Measurements from ENCODE around the gene C5orf58.

The C5orf58 gene, protein sequence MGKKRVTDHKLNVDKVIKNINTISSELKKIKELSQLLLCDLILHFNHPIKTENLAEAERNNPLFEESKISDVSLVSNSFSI

DNA sequence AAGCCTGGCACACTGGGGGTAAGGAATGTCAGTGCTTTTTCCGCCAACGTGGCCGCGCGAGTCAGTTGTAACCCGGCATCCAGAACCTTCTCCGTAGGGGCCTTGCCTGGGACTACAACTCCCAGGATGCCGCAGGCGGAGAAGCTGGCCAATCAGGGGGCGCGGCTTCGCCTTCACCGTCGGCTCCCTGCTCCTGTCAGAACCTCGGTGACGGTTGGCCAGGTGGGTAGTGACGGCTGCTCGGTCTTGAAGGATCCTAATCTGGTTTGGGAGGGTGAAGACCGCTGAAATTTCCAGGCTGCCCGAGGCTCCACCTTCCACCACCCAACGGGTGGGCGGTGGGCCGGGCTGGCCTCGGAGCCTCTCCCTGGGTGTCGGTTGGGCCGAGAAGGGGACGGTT is at the start of gene C5orf58:
TSS of gene C5orf58 (plus strand) at position 200 of the 400 bp plus-strand sequence. CDS start 1,992 bp downstream, outside the sequence.
- no peak for DNase-seq

DNA sequence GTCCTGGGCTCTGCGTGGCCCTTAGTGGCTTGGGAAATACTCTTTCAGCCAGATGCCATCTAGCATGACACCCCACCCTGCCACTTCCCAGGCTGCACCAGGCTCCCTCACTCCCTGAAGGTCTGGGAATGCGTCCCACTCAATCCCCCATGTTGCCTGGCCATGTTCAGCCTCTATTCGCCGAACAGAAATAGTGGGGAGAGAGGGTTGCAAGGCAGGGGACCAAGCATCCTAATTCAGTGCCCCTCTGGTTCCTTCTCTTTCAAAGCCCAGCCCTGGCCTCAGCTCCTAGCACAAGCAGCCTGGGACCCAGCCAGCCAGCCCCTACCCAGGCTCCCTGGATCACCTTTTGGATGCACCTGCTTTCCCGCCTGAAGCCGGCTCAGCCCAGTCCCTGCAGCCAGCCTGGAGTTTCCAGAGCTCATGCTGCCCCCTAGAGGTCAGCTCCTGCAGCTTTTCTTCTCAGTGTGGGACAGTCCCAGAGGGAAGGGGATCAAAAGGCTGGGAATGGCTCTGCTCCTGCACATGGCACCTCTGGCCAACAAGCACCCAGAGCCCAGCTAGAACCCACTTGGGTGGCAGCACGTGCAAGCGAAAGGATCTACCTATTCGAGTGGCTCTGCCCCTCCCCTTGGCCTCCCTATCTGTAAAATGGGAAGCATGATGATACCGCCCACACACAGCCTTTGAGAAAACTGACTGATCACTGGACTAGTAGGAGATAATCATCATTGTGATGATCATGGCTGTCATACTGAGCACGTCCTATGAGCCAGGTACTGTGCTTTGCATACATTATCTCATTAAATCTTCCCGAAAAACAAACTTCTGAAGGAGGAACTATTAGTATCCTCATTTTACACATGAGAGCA is 48.7 kb upstream of the C5orf58 start:
- DNase-seq: no peak

DNA sequence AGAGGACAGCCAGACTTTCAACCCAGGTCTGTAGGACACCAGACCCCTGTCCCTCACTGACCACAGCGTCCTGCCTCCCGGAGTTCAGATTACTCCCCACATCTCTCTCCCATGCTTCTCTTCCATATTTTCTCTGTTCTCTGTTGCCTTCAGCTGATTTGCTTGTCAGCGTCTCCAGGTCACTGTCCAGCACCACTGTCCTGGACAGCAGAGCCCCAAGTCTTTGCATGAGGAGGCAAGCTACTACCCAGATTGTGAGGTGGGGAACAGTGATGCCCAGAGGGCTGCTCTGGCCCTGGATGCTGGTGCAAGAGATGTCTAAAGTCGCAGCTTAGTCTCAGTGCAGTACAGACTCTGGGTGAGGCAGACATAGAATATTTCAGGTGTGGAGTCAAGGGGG is 48.0 kb upstream of the C5orf58 start:
- DNase-seq: no peak

DNA sequence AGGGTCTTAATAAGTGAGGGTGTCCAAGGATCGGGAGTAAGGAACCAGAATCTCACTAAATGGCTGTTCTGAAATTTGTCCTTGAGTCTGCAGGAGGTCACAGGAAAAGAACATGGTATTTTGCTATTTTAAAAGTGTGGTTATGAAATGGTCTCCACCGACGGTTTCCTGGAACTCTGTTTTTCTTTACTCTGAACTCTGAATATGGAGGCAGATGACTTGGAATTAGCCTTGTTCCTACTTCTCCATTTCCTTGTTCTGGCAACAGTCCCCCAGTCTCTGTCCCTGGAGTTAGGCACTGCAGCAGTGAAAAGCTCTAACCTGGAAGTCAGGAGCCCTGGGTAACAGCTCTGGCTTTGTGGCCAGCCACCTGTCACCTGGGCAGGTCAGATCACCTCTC is 46.6 kb upstream of the C5orf58 start:
- DNase-seq: no peak

DNA sequence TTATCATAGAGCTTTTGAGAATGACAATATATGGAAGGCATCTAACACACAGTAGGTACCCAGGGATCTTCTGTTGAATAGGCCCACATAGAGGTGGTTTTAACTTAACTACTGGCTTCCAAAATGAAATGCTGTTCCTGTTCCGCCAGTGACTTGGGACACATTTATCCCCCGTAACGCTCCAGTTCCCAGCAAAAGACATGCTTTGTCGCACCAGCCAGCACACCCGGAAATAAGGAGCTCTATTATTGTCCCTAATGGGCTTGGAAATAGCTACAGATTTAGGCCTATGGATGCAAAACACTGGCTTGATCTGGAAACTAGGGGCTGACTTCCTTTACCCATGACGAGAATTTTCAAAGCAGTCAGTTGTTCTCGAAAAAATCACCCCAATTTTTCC is 45.9 kb upstream of the C5orf58 start:
- DNase-seq: no peak

DNA sequence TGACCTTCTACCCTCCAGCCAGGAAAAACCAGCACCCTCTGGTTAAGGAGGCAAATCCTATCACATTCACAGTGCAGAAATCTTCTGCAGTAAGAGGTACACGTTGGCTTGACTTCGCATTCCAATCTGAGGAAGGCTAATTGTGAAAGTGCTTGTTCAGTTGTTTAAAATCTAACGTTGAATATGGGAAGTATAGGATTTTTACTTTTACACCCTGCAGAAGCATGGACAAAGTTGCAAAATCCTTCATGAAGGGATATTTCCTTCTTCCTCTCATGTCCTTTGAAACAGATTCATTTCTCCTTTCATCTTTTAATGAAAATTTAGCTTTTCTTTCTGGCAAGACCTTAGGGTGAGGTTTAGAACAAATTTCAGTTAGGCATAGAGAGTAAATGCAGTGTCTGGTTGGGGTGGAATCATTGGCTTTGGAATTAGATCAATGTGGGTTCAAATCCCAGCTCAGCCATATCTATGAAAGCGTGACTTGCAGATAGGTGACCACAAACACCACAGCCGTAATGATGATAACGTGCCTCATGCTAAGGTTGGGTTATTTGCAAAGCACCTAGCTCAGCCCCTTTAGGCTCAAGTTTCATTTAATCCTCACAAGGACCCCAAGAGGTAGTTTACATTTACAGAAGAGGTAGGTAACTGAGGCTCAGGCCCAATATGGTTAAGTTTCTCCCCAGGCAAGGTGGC is 42.2 kb upstream of the C5orf58 start:
- DNase-seq: no peak

DNA sequence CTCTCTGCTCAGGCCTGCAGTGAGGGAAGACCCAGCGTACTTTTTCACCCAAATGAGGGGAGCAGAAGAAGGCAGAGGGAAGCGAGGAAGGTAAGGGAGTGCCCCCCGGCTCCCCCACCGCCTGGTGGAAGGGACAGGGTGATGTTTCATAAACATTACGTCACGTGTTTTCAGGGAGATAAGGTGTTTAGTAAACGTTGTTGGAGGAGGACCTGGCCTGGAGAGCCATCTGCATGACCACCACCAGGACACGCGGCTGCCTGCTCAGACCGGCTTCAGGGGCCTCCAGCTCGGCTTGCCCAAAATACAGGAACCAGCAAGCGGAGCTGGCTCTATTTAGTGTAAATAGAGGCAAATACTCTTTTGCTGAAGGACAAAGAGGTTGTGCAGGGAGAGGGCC is 40.0 kb upstream of the C5orf58 start:
- no peak for DNase-seq

DNA sequence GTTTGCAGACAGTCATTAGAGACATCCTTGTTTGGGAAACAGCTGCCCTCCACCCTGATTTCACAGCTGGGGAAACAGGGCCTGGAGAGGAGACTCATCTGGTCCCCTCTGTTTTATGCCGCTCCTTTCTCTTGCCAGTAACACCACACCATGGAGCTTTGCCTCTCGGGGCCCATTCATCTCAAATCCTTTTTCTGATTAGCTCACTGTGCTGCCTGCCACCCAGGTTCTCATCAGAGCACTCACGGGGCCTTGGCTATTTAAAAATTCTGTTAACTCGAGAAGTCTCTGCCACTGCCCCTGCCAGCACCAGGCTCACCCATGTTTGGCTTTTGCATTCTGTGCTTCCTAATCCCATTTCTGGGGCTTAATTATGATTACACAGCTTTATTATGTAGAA is 36.8 kb upstream of the C5orf58 start:
- DNase-seq: no peak

DNA sequence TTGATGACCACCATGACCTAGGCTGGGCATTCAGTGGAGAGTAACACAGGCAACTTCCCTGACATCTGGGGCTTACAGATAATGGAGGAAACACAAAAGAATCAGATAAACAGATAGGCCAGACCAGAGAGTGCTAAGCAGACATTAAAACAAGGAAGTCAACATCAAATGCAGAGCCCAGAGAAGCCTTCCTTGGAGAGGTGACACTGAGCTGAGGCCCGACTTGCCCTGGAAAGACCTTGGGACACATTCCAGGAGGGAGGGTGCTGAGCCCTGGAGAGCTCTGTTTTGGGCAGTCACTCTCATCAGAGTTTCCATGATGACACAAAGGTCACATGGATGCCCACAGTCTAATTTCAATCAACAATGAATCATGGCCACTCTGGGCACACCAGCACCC is 31.9 kb upstream of the C5orf58 start:
- no peak for DNase-seq

DNA sequence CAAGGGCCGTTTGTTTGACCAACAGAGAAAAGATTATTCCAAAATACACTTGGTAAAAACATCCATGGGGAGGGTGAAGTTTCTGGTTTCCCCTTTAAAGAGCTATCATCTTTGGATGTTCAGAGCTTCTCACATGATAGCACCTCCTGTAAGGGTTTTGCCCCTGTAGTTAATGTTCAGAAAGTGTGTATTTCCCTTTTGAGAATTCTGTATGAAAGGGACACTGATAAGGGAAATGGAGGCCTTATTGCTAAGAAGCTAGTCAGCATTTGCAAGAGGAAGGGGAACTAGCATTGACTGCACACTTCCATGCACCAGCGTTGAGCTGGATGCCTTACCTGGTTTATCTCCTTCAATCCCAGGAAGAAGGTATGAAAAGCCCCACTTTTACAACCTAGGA is 31.5 kb upstream of the C5orf58 start:
- DNase-seq: no peak

DNA sequence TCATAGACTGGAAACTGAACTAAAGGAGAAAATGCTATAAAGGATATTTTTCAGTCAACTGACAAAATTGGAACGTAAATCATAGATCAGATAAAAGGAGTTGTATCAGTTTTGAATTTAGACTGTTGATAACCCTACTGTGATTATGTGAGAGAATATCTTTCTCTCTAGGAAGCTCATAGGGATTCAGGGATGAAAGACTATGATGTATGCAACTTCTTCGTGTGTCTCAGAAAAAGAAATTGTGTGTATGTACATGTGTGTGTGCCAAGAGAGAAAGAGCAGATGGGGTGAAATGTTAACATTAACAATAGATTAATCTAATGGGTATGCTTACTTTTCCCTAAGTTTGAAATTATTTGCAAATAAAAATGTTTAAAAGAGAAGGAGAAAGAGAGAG is 30.7 kb upstream of the C5orf58 start:
- no peak for DNase-seq

DNA sequence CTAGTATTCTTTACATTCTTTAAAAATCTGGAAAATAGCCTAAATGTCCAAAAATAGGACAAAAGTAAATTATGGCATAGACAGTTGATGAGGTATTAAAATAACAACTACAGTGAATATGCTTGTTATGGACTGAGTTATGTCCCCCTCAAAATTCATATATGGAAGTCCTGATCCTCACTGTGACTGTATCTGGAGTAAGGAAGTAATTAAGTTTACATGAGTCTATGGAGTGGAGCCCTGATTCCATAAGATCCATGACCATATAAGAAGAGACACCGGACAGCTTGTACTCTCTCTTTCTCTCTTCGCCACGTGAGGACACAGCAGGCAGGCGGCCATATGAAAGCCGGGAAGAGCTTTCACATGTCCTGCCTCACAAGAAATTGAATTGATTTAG is 28.6 kb upstream of the C5orf58 start:
- DNase-seq: no peak

DNA sequence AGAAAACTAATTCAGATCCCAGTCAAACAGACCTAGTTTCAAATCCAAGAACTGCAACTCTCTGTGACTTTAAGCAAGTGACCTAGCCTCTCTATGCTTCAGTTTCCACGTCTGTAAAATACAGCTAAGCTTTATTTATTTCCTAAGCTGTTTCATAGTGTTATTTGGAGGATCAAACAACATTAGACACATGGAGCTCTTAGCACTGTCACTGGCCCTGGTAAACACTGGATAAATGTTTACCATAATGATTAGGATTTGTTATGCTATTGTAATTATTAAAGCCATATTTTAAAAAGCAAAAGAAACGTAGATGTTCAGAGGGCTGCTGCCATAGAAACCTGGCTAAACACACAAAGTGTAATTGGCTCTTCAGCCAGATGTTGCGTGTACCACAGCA is 26.6 kb upstream of the C5orf58 start:
- no peak for DNase-seq

DNA sequence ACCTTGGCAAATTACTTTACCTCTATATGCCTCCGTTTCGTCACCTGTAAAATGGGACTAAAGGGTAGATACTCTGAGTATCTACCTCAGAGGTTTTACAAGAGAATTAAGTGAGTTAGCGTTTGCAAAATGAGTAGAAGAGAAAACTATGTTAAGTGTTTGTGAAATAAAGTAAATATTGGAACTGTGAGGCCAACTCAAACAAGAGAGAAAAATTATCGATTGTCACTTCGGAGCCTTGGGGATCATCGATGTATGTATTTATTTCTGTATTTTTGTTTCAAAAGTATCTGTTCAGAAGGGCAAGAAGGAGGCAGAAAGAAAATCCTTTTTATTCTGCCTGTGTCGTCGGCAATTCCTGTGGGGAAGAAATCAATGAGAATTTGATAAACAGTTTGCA is 25.8 kb upstream of the C5orf58 start:
- no peak for DNase-seq

DNA sequence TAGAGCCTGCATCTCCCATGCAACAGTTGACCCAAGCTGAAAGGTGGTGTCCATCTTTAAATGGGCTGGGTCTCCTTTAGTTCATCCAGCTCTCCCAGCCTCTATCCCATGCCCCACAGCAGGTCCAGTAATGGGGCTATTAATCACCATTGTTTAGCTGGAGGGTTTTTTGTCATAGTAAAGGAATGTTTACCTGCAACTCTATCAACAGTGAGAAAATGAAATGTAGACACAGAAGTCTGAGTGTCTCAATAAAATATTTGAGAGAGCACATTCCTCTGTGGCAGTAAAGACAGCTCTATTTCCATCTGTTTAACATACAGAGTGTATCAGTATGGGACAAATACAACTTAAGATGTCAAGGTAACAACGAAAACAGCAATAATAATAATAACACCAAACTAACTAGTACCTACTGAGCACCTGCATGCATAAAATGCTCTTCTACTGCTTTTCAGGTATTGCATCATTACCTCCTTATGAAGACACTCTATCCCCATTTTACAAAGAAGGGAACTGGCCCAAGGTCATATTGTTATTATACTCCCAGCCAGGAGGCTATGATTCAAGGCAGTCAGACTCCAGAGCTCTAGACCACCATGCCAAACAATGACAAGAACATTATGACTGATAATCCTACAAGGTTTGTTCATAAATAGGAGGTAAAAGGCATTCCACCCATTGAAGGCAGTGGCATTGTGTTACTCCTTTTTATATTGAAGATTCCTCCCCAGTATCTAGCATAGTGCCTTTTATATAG is 21.0 kb upstream of the C5orf58 start:
- no peak for DNase-seq

DNA sequence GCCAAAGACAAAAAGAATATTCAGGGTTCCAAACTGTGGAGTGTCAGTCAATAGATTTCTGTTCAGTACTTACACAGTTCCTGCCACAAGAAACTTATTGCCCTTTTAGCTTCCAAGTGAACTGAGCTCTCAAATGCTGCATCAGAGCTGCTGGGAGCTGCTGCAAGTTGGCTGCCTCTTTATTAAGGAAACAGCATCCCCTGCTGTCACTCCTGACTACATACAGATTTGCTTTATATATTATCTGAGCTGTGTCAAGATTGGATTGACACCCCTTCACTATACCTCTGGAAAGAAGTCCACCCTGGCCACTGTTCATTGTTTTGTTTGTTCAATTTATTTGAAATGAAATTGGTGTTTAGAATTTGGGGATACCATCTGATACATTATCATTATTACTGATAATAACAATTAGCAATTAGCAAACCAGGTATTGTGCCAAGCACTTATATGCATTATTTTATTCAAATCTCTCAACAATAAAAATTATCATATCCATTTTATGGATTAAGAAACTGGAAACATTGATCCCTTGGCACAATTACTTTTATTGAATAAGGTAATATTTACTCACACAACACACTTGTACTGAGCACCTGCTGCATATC is 16.4 kb upstream of the C5orf58 start:
- DNase-seq: no peak

DNA sequence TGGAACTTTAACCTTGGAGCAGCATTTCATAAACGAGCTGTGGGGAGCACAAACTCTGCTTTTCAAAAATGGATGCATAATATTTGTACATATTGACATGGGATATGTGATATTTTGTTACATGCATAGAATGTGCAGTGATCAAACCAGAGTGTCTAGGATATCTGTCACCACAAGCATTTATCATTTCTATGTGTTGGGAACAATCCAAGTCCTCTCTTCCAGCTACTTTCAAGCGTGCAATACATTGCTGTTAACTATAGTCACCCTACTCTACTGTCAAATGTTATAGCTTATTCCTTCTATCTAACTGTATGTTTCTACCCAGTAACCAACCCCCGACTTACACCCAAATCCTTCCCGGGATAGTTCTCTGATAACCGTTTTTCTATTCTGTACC is 15.0 kb upstream of the C5orf58 start:
- DNase-seq: no peak

DNA sequence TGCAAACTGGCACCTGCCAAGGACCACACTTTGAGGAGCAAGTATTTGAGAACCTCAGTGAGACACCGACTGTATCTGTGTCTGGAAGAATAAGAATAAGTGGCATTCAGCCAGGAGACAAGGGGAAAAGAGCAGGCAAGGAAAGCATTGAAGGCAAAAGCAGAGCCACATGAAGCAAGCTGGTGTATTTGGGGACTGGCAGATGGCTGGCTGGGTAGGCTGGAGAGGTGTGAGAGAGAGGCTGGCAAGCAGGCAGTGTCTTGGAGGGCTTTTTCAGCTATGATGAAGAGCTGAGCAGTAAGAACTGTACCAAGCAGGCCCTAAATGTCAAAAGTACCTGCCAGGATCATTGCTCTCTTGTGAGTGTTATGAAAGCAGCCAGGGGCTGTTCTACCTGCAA is 14.1 kb upstream of the C5orf58 start:
- DNase-seq: no peak

DNA sequence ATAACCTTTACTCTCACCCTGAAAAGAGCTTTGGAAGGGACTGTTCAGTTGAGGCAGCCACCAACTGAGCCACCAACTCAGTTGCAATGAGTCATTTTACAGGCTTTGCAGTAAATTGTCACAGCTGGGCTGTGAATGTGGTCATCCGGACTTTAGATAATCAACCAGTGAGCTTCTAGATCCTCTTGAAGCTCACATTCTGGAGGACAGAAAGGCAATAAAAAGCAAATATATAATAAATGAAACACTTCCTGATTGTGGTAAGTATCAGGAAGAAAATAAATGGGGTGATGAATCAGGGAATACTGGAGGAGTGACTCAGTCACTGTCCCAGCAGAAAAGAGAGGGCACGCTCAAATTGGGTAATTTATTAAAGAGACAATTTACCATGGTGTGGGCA is 13.2 kb upstream of the C5orf58 start:
- no peak for DNase-seq

DNA sequence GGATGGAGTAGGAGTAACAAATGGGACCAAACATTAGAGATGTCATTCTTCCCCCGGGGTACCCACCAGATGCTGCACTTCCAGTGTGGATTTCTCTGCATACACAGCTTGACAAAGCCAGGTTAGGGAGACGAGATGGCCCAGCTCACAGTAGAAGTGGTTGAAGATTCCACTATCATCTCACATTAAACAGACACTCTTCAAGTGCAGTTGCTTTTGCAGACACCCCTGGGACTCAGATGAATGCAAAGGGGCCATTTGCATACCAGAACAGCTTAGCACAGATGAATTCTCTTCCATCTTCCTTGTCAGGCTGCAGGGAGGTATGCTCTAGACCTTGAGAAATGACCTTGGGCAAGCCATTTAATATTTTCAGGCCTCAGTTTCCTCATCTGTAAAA is 12.6 kb upstream of the C5orf58 start:
- no peak for DNase-seq

DNA sequence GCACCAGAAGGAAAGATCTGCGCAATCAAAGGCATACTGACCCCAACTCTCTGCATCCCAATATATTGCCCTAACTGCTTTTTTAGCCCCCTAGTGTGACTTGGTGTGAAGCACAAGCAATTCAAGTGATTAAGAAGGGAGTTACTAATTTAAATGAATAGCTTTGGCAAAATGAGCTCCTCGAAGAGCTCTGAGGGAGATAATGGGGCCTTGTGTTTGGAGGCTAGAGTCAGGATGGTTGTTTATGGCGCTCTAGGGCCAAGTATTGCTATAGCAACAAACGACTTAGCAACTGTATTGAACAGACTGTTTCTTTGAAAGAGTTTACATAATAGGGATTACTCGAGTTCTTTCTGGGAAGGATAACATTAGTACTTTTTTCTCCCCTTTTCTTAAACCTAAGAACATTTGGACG is 11.5 kb upstream of the C5orf58 start:
- DNase-seq: no peak

DNA sequence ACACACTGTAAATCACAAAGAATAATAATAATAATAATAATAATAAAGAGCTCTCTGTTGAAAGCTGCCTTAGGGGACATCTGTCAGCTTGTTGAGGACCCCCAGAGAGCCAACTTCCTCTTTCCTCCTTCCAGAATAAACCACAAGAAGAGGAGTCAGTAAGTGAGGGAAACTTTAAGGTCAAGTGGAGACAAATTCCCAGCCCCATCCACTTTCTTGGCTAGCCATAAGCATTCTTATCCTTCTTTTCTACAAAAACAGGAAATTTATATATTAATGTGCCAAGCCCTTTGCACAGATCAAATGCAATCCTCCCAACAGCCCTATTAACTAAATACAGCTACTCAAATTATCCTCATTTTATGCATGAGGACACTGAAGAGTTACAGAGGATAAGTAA is 9.4 kb upstream of the C5orf58 start:
- DNase-seq: no peak

DNA sequence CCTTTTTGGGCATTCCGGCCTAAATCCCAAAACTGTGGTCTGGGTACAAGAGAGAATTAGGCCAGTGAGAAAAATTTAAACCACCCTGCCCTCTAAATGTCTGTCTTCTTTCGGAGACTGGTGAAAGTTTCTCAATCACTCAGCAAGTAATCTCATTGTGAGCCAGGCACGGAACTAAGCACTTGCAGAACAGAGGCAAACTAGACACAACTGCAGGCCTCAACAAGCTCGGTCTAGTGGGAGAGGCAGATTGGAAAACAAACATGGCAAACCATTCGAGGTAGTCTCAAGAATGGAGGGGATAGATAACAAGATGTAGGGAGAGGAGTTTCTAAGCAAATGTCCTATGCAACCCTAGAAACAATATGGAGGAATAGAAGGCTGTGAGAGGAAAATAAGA is 8.9 kb upstream of the C5orf58 start:
- DNase-seq: no peak

All from NCI-H446 treated with DMSO at 0.1 percent for 48 hours (cell line).